ENCODE measurements around the gene KCNIP3. TPM values are rescaled to one million over a fixed set of nuclear protein-coding genes. Genes with fewer than 3 reads are reported as not detected.

KCNIP3 gene
- total RNA-seq, 1 donor from 2014 or later = 6.3 TPM

DNA sequence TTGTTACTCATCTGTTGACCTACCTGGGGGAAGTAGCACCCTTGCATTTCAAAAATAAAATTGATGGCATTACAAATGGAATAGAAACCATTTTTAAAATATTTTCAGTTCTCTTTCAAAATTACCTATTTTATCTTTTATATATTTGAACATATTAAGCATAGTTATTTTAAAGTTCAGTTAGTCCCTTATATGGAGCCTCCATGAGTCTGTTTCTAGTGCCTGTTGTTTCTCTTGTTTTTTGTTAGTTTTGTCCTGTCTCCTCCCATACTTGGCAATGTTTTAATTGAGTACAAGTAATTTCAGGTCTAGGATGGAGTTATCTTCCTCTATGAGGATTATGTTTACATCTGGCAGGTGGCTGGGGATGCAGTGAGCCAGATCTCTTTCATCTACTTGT lies 5.9 kb upstream of the KCNIP3 start:
- TF ChIP-seq, protein P1, sequence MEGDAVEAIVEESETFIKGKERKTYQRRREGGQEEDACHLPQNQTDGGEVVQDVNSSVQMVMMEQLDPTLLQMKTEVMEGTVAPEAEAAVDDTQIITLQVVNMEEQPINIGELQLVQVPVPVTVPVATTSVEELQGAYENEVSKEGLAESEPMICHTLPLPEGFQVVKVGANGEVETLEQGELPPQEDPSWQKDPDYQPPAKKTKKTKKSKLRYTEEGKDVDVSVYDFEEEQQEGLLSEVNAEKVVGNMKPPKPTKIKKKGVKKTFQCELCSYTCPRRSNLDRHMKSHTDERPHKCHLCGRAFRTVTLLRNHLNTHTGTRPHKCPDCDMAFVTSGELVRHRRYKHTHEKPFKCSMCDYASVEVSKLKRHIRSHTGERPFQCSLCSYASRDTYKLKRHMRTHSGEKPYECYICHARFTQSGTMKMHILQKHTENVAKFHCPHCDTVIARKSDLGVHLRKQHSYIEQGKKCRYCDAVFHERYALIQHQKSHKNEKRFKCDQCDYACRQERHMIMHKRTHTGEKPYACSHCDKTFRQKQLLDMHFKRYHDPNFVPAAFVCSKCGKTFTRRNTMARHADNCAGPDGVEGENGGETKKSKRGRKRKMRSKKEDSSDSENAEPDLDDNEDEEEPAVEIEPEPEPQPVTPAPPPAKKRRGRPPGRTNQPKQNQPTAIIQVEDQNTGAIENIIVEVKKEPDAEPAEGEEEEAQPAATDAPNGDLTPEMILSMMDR (IDR thresholded peaks at IDR 0.05; ENCODE audit: unreplicated experiment) = no peak
- no peaks in the 10 kb centered on the region for H3K27me3 Mint-ChIP-seq
- H3K9me3 Mint-ChIP-seq (ENCODE audit: low read depth) = peaks cover 13% of the 10 kb centered on the region
- H3K4me3 Mint-ChIP-seq (ENCODE audit: low read depth) = no peak overlapping the region
- DNase-seq (ENCODE audit: low spot score, unreplicated experiment) = no peak
- no peak overlapping the region for H3K27ac Mint-ChIP-seq
- no peaks in the 10 kb centered on the region for H3K4me1 Mint-ChIP-seq (ENCODE audit: low read depth)
- peaks cover 10% of the 10 kb centered on the region for H3K36me3 Mint-ChIP-seq (ENCODE audit: insufficient read depth)

DNA sequence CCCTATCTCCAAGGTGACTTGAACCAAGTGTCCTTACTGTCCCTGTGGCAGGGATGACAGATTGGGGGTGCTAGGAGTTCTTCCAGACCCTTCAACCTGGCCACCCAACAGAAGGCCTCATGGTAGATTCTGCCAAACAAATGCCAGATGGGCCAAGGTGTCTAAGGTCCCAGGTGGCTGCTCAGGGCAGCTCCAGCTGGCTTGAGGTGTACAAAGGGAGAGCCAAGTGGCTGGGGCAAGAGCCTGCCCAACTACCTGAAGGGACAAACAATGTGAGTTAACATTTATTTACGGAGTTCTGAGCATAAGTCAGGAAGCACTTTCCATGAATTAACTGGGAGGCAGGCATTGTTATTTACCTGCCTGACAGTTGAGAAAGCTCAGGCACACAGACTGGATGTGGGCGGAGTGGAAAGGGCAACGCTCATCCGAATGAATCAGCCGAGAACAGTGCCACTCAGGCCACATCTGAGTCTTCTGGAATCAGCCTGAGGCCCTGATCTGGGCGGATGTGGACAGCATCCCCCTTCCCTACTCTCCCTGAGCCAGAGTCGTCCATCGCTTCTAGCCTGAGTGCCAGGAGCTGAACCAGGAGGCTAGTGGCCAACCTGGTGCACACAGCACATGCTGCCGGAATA lies 4.4 kb upstream of the KCNIP3 start:
- Mint-ChIP-seq H3K27ac (no peak overlapping the region), H3K4me3 (ENCODE audit: low read depth) (no peak overlapping the region), H3K27me3 (peaks cover 3% of the 10 kb centered on the region), H3K4me1 (ENCODE audit: low read depth) (peaks cover 7% of the 10 kb centered on the region), H3K9me3 (ENCODE audit: low read depth) (peaks cover 13% of the 10 kb centered on the region), H3K36me3 (ENCODE audit: insufficient read depth) (peaks cover 10% of the 10 kb centered on the region)
- no peak for DNase-seq (ENCODE audit: low spot score, unreplicated experiment)
- TF ChIP-seq, protein P1 (IDR thresholded peaks at IDR 0.05; ENCODE audit: unreplicated experiment) = no peak

DNA sequence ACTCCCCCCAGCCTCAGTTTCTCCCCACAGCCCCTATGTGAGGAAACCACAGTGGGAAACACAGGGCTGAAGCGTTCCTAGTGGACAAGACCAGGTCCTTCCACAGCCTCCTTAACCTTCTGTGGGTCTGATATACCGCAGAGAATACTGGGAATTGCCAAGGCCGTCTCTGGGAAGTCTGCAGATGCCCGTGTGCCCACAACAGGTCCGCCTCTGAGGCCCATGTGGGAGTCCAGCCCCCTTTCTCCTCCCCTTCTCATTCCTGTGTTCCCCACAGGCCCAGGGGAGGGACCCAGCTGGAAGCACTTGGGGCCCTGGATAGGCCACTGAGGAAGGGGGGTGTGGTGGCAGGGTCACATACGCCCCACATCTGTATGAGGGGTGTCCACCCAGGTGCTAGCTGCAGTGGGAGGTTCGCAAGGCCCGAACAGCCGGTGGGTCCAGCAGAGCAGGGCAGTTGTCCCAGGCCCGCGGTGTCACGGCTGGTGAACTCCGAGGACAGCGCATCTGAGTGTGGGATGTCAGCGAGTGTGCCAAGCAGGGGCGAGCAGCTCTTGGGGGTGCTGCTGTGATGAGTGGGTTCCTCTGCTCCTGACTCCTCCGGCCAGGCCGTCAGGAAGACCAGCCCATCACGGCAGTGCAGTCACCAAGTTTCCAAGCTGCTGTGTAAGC lies 2.4 kb upstream of the KCNIP3 start:
- H3K27ac Mint-ChIP-seq = no peak overlapping the region
- H3K4me3 Mint-ChIP-seq (ENCODE audit: low read depth) = no peak overlapping the region
- H3K36me3 Mint-ChIP-seq (ENCODE audit: insufficient read depth) = peaks cover 10% of the 10 kb centered on the region
- TF ChIP-seq, protein P1 (IDR thresholded peaks at IDR 0.05; ENCODE audit: unreplicated experiment) = no peak
- peaks cover 13% of the 10 kb centered on the region for H3K9me3 Mint-ChIP-seq (ENCODE audit: low read depth)
- peaks cover 9% of the 10 kb centered on the region for H3K4me1 Mint-ChIP-seq (ENCODE audit: low read depth)
- peaks cover 15% of the 10 kb centered on the region for H3K27me3 Mint-ChIP-seq
- no peak for DNase-seq (ENCODE audit: low spot score, unreplicated experiment)

DNA sequence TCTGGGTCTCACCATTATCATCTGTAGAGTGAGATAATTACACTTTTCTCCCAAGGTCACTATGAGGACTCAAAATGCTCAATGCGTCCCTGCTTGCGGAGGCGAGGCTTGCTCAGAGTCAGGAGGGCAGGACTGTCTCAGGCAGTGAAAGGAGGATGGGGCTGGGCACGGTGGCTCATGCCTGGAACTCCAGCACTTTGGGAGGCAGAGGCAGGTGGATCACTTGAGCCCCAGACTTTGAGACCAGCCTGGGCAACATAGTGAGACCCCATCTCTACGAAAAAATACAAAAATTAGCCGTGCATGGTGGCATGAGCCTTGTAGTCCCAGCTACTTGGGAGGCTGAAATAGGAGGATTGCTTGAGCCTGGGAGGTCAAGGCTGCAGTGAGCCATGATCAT lies 1.8 kb upstream of the KCNIP3 start:
- Mint-ChIP-seq H3K4me3 (ENCODE audit: low read depth) (no peak overlapping the region), H3K27ac (no peak overlapping the region), H3K9me3 (ENCODE audit: low read depth) (peaks cover 9% of the 10 kb centered on the region), H3K27me3 (peaks cover 15% of the 10 kb centered on the region), H3K36me3 (ENCODE audit: insufficient read depth) (peaks cover 5% of the 10 kb centered on the region), H3K4me1 (ENCODE audit: low read depth) (peaks cover 9% of the 10 kb centered on the region)
- TF ChIP-seq, protein P1 (IDR thresholded peaks at IDR 0.05; ENCODE audit: unreplicated experiment) = no peak
- no peak for DNase-seq (ENCODE audit: low spot score, unreplicated experiment)

DNA sequence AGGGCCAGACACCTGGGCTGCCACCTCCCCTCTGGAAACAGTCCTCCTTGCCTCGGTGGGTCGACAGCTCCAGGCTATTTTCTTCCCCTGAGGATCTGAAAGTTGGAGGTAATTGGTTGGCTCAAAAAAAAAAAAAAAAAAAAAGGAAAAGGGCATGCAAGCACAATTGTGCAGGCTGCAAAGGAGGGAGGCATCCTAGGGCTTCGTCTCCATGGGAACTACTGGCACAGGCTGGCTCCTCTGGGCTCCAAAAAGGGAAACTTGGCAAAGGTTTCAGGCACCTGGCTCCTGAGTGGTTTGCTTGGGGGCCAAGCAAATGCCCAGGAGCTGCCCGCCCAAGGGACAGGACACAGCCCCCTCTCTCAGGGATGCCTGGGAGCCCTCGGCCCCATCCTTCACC lies 1.1 kb upstream of the KCNIP3 start:
- TF ChIP-seq, protein P1 (IDR thresholded peaks at IDR 0.05; ENCODE audit: unreplicated experiment) = no peak
- H3K4me3 Mint-ChIP-seq (ENCODE audit: low read depth) = no peak overlapping the region
- peaks cover 9% of the 10 kb centered on the region for H3K4me1 Mint-ChIP-seq (ENCODE audit: low read depth)
- no peak for DNase-seq (ENCODE audit: low spot score, unreplicated experiment)
- H3K9me3 Mint-ChIP-seq (ENCODE audit: low read depth) = peaks cover 4% of the 10 kb centered on the region
- peaks cover 2% of the 10 kb centered on the region for H3K36me3 Mint-ChIP-seq (ENCODE audit: insufficient read depth)
- H3K27me3 Mint-ChIP-seq = peaks cover 15% of the 10 kb centered on the region
- no peak overlapping the region for H3K27ac Mint-ChIP-seq

Data from progenitor cell of endocrine pancreas (in vitro differentiated cells).